ENCODE measurements around the gene KLK12. TPM values are rescaled to one million over a fixed set of nuclear protein-coding genes. Genes with fewer than 3 reads are reported as not detected.

Gene KLK12
- total RNA-seq, 4 donors from 2014 or later = 0.41 TPM; not detected in 3

GRCh38 chr19:50981587-50982146 lies 53.1 kb downstream of the KLK12 start:
- Histone ChIP-seq H3K27me3 (peaks cover 31% of the 10 kb centered on the region), H3K4me3 (no peak overlapping the region), H3K4me1 (no peaks in the 10 kb centered on the region), H3K9me3 (no peaks in the 10 kb centered on the region), H3K27ac (no peak overlapping the region), H3K36me3 (no peaks in the 10 kb centered on the region)
- 0 to 48% methylated on average over 1 to 11 of the region's 11 CpGs for WGBS, 2 donors (ENCODE audit: low coverage in 1 of 2)
- TF ChIP-seq EP300 (IDR thresholded peaks at IDR 0.05; ENCODE audit: low read depth) (no peak), POLR2A (IDR thresholded peaks at IDR 0.05) (no peak), POLR2AphosphoS5 (IDR thresholded peaks at IDR 0.05) (no peak), CTCF (IDR thresholded peaks at IDR 0.05) (no peak)
- in situ Hi-C loops (cut with MboI; ENCODE audit: low pct_ligation_motif_present in 1 of 4, low pct_unique_long_range_greater_than_20kb in 1 of 4, low sequenced_read_pairs in 3 of 4) = no loop called here
- intact Hi-C loops (cut with DNase I; ENCODE audit: low total_unique reads) = no loop called here
- no peak for DNase-seq

GRCh38 chr19:50980208-50980607 lies 54.6 kb downstream of the KLK12 start:
- WGBS, 2 donors (ENCODE audit: low coverage in 1 of 2) = 49 to 50% methylated on average over 7 to 13 of the region's 13 CpGs
- Histone ChIP-seq H3K4me1 (no peaks in the 10 kb centered on the region), H3K27me3 (peaks cover 23% of the 10 kb centered on the region), H3K4me3 (no peak overlapping the region), H3K27ac (no peak overlapping the region), H3K9me3 (no peaks in the 10 kb centered on the region), H3K36me3 (no peaks in the 10 kb centered on the region)
- TF ChIP-seq POLR2A (IDR thresholded peaks at IDR 0.05) = no peak
- no peak for TF ChIP-seq POLR2AphosphoS5 (IDR thresholded peaks at IDR 0.05)
- no peak for TF ChIP-seq EP300 (IDR thresholded peaks at IDR 0.05; ENCODE audit: low read depth)
- TF ChIP-seq CTCF (IDR thresholded peaks at IDR 0.05) = no peak
- intact Hi-C loops (cut with DNase I; ENCODE audit: low total_unique reads) = no loop called here
- in situ Hi-C loops (cut with MboI; ENCODE audit: low pct_ligation_motif_present in 1 of 4, low pct_unique_long_range_greater_than_20kb in 1 of 4, low sequenced_read_pairs in 3 of 4) = no loop called here
- DNase-seq = no peak

GRCh38 chr19:50979758-50980157 lies 55.0 kb downstream of the KLK12 start:
- Histone ChIP-seq H3K27me3 (peaks cover 23% of the 10 kb centered on the region), H3K4me1 (no peaks in the 10 kb centered on the region), H3K9me3 (no peaks in the 10 kb centered on the region), H3K4me3 (no peak overlapping the region), H3K27ac (no peak overlapping the region), H3K36me3 (no peaks in the 10 kb centered on the region)
- 20 to 30% methylated on average over 1 to 8 of the region's 8 CpGs for WGBS, 2 donors (ENCODE audit: low coverage in 1 of 2)
- TF ChIP-seq POLR2AphosphoS5 (IDR thresholded peaks at IDR 0.05) = no peak
- TF ChIP-seq EP300 (IDR thresholded peaks at IDR 0.05; ENCODE audit: low read depth) = no peak
- TF ChIP-seq POLR2A (IDR thresholded peaks at IDR 0.05) = no peak
- no peak for TF ChIP-seq CTCF (IDR thresholded peaks at IDR 0.05)
- no peak for DNase-seq
- in situ Hi-C loops (cut with MboI; ENCODE audit: low pct_ligation_motif_present in 1 of 4, low pct_unique_long_range_greater_than_20kb in 1 of 4, low sequenced_read_pairs in 3 of 4) (no loop called here), intact Hi-C loops (cut with DNase I; ENCODE audit: low total_unique reads) (no loop called here)

Other genes with a start within 250 kb of the KLK12 start
- gene ACP4, start 244.6 kb downstream of the KLK12 start, total RNA-seq = not detected
- 100 to 1,000 TPM in 1 of 4 donors, 10 to 100 TPM in 3; 17.0 to 150 (median 35.4) TPM for gene KLK1, start 211.2 kb downstream of the KLK12 start, total RNA-seq
- 1 to 10 TPM in 2 of 4 donors, not detected in 2; 1.3 to 3.8 TPM for gene KLK15, start 201.4 kb downstream of the KLK12 start, total RNA-seq
- gene KLK3, start 180.1 kb downstream of the KLK12 start, total RNA-seq = 10 to 100 TPM in 1 of 4 donors, 1 to 10 TPM in 3; 2.9 to 66.9 (median 4.9) TPM
- 1 to 10 TPM in 1 of 4 donors, not detected in 3; 3.8 TPM for gene KLK2, start 161.6 kb downstream of the KLK12 start, total RNA-seq
- 1 to 10 TPM in 1 of 4 donors, not detected in 3; 3.0 TPM for gene KLK4, start 123.6 kb downstream of the KLK12 start, total RNA-seq
- not detected for gene KLK5, start 82.0 kb downstream of the KLK12 start, total RNA-seq
- not detected for gene KLK6, start 65.4 kb downstream of the KLK12 start, total RNA-seq
- gene KLK7, start 51.1 kb downstream of the KLK12 start, total RNA-seq = not detected
- gene KLK8, start 33.4 kb downstream of the KLK12 start, total RNA-seq = not detected
- 1 to 10 TPM in 1 of 4 donors, under 1 TPM in 1, not detected in 2; 0.27 to 1.3 TPM for gene KLK10, start 15.3 kb downstream of the KLK12 start, total RNA-seq
- under 1 TPM in 2 of 4 donors, not detected in 2; 0.55 to 0.79 TPM for gene KLK11, start 8.4 kb downstream of the KLK12 start, total RNA-seq
- 1 to 10 TPM in 1 of 4 donors, not detected in 3; 3.3 TPM for gene KLK13, start 30.1 kb upstream of the KLK12 start, total RNA-seq
- under 1 TPM in 1 of 4 donors, not detected in 3; 0.82 TPM for gene KLK14, start 47.9 kb upstream of the KLK12 start, total RNA-seq
- 10 to 100 TPM in 1 of 4 donors, 1 to 10 TPM in 3; 3.4 to 35.4 (median 7.3) TPM for gene CTU1, start 73.4 kb upstream of the KLK12 start, total RNA-seq
- gene SIGLEC9, start 89.9 kb upstream of the KLK12 start, total RNA-seq = 1 to 10 TPM in 2 of 4 donors, not detected in 2; 2.0 to 2.2 TPM
- 1 to 10 TPM in 1 of 4 donors, under 1 TPM in 1, not detected in 2; 0.82 to 2.1 TPM for gene SIGLEC7, start 107.3 kb upstream of the KLK12 start, total RNA-seq
- gene CD33, start 190.1 kb upstream of the KLK12 start, total RNA-seq = 1 to 10 TPM in 2 of 4 donors, not detected in 2; 2.5 to 2.6 TPM
- not detected for gene SIGLECL1, start 216.1 kb upstream of the KLK12 start, total RNA-seq